ENCODE data around the gene PROCA1.
"Not testable (repeated sequence)": the region's sequence is repeated elsewhere in the genome, so short reads cannot be mapped to it uniquely, and the experiment has no call there.

The PROCA1 gene

GRCh38 chr17:28744104-28744971 is 32.6 kb upstream of the PROCA1 start:
- peak; percentile 63 for DNase-seq (ENCODE audit: low read depth)

- peak; percentile 59 for DNase-seq (ENCODE audit: low read depth)
Observed at GRCh38 chr17:28743243-28744103, 31.8 kb upstream of the PROCA1 start, which contains the start of gene TRAF4. Gene TRAF4 (plus strand): TSS chr17:28744011. CDS start chr17:28744113, 102 bp downstream.

GRCh38 chr17:28741358-28742349 is 30.0 kb upstream of the PROCA1 start:
- DNase-seq (ENCODE audit: low read depth) = no peak

GRCh38 chr17:28740406-28741357 is 29.0 kb upstream of the PROCA1 start:
- no peak for DNase-seq (ENCODE audit: low read depth)

- DNase-seq (ENCODE audit: low read depth) = no peak
Observed at GRCh38 chr17:28738680-28739384, 27.1 kb upstream of the PROCA1 start.

- no peak for DNase-seq (ENCODE audit: low read depth)
Observed at GRCh38 chr17:28737770-28738679, 26.3 kb upstream of the PROCA1 start.

GRCh38 chr17:28737316-28737715 is 25.6 kb upstream of the PROCA1 start:
- DNase-seq (ENCODE audit: low read depth) = no peak

GRCh38 chr17:28735913-28736769 is 24.5 kb upstream of the PROCA1 start:
- not testable (repeated sequence) for DNase-seq (ENCODE audit: low read depth)

- no peak for DNase-seq (ENCODE audit: low read depth)
Observed at GRCh38 chr17:28735242-28735722, 23.6 kb upstream of the PROCA1 start.

GRCh38 chr17:28734712-28735241 is 23.1 kb upstream of the PROCA1 start:
- DNase-seq (ENCODE audit: low read depth) = no peak

GRCh38 chr17:28733346-28733745 is 21.7 kb upstream of the PROCA1 start:
- DNase-seq (ENCODE audit: low read depth) = no peak

GRCh38 chr17:28729950-28730330 is 18.3 kb upstream of the PROCA1 start:
- no peak for DNase-seq (ENCODE audit: low read depth)

GRCh38 chr17:28728364-28729200 is 16.9 kb upstream of the PROCA1 start, which contains the start of gene NEK8:
Gene NEK8 (plus strand): TSS chr17:28728788. CDS start chr17:28728814, 26 bp downstream.
- DNase-seq (ENCODE audit: low read depth) = peak; percentile 96

- peak; percentile 85 for DNase-seq (ENCODE audit: low read depth)
Observed at GRCh38 chr17:28726627-28727491, 15.2 kb upstream of the PROCA1 start.

GRCh38 chr17:28726226-28726626 is 14.5 kb upstream of the PROCA1 start, which contains the start of gene TLCD1:
Gene TLCD1 (minus strand): TSS chr17:28726233. CDS start chr17:28726097, 136 bp downstream.
- peak; percentile 48 for DNase-seq (ENCODE audit: low read depth)

All from T follicular helper cell (primary cell).